SK-N-SH (cell line): Measurements from ENCODE around the gene PSPC1. TPM values are rescaled to one million over a fixed set of nuclear protein-coding genes. Genes with fewer than 3 reads are reported as not detected.

Experiments
- CTCF ChIA-PET: fragments of 300-600, 350-600 bp; formaldehyde crosslinking; extraction: SDS; loops from one replicate; lab custom pipeline; 2021; lab: Yijun Ruan, JAX
- POLR2A ChIA-PET: fragments of 350-600 bp; sonication (Branson Sonifier 250); formaldehyde crosslinking; extraction: SDS; loops from one replicate; lab custom pipeline; 2020; ENCODE audit warnings: antibody characterized with exemption, inconsistent platforms; lab: Yijun Ruan, JAX
- DNase-seq: peaks from one replicate; pipeline ENCODE4 v3.0.0; 2012
- H2AFZ ChIP-seq: fragments of 200-600 bp; sonication (generic); 2 replicates; pipeline ENCODE4 v1.8.1; 2016; ENCODE audit warnings: antibody characterized with exemption, mild to moderate bottlenecking, low read depth
- H3F3A ChIP-seq: fragments of 200-600 bp; sonication (generic); replicated peaks from 2 replicates; pipeline ENCODE3; 2016; ENCODE audit warnings: antibody characterized with exemption, mild to moderate bottlenecking; ENCODE audit not compliant: insufficient read depth
- H3K27ac ChIP-seq, 2 experiments: fragments of 200-500 bp in 1 of 2; fragments of 200-600 bp in 1 of 2; sonication (Bioruptor generic) in 1 of 2; sonication (generic), shearing (Covaris generic) in 1 of 2; 2 replicates each; pipeline versions ENCODE4 v1.5.1 to v1.6.1; 2014 to 2016; ENCODE audit warnings: low read depth in 2 of 2, inconsistent platforms in 1 of 2, low read length in 1 of 2, mild to moderate bottlenecking in 1 of 2, mixed read lengths in 1 of 2
- H3K27me3 ChIP-seq: fragments of 200-600 bp; sonication (generic), shearing (Covaris generic); 2 replicates; pipeline ENCODE4 v1.6.1; 2016; ENCODE audit warnings: mixed run types; ENCODE audit not compliant: insufficient read depth
- H3K36me3 ChIP-seq, 2 experiments: fragments of 200-500 bp in 1 of 2; fragments of 200-600 bp in 1 of 2; sonication (Bioruptor generic) in 1 of 2; sonication (generic) in 1 of 2; replicated peaks in 1 of 2; 2 replicates each; pipeline versions ENCODE3 to v1.5.1; 2014 to 2016; ENCODE audit warnings: low read length in 1 of 2, mild to moderate bottlenecking in 1 of 2; ENCODE audit not compliant: insufficient read depth in 2 of 2, control insufficient read depth in 1 of 2
- H3K4me1 ChIP-seq, 2 experiments: fragments of 200-500 bp in 1 of 2; fragments of 200-600 bp in 1 of 2; sonication (Bioruptor generic) in 1 of 2; sonication (generic), shearing (Covaris generic) in 1 of 2; 2 replicates each; pipeline versions ENCODE4 v1.5.1 to v1.6.1; 2014 to 2016; ENCODE audit warnings: low read depth in 1 of 2, low read length in 1 of 2, mixed run types in 1 of 2; ENCODE audit not compliant: insufficient read depth in 2 of 2, control insufficient read depth in 1 of 2
- H3K4me2 ChIP-seq: fragments of 200-600 bp; sonication (generic), shearing (Covaris generic); 2 replicates; pipeline ENCODE4 v1.6.1; 2017; ENCODE audit warnings: mixed run types
- H3K4me3 ChIP-seq, 2 experiments: fragments of 200-500 bp in 1 of 2; fragments of 200-600 bp in 1 of 2; sonication (Bioruptor generic) in 1 of 2; sonication (generic), shearing (Covaris generic) in 1 of 2; 2 replicates each; pipeline versions ENCODE4 v1.5.1 to v1.8.1; 2014 to 2016; ENCODE audit warnings: low read depth in 2 of 2, inconsistent platforms in 1 of 2, low read length in 1 of 2, mild to moderate bottlenecking in 1 of 2, mixed read lengths in 1 of 2, moderate library complexity in 1 of 2
- H3K79me2 ChIP-seq: fragments of 200-600 bp; sonication (generic); 2 replicates; pipeline ENCODE4 v1.8.1; 2017; ENCODE audit warnings: mild to moderate bottlenecking; ENCODE audit not compliant: insufficient read depth
- H3K9ac ChIP-seq: fragments of 200-600 bp; sonication (generic); 2 replicates; pipeline ENCODE4 v1.6.1; 2017; ENCODE audit warnings: mixed run types
- H3K9me2 ChIP-seq: fragments of 200-600 bp; sonication (generic); 2 replicates; pipeline ENCODE4 v1.6.1; 2017; ENCODE audit warnings: mixed run types
- H3K9me3 ChIP-seq: fragments of 200-600 bp; sonication (generic); 2 replicates; pipeline ENCODE4 v1.6.1; 2017; ENCODE audit warnings: mixed run types, mild to moderate bottlenecking, moderate library complexity
- H4K20me1 ChIP-seq: fragments of 200-600 bp; sonication (generic); 2 replicates; pipeline ENCODE4 v1.6.1; 2017; ENCODE audit warnings: mild to moderate bottlenecking, mixed run types; ENCODE audit not compliant: insufficient read depth
- CHD2 ChIP-seq: fragments of 150-350 bp; IDR thresholded peaks from 2 replicates; pipeline ENCODE4 v1.6.1; 2018; ENCODE audit warnings: low read length; ENCODE audit not compliant: partially characterized antibody
- CTCF ChIP-seq: fragments of 200-600 bp; sonication (generic); IDR thresholded peaks from 2 replicates; pipeline ENCODE4 v1.6.1; 2017; ENCODE audit warnings: antibody characterized with exemption, mild to moderate bottlenecking, moderate library complexity
- ELF1 ChIP-seq: IDR thresholded peaks from 2 replicates; pipeline ENCODE4 v1.4.0; 2012
- EP300 ChIP-seq, 2 experiments: IDR thresholded peaks; 2 replicates each; pipeline versions ENCODE4 v1.4.0 to v1.6.1; 2012; ENCODE audit warnings: borderline replicate concordance in 1 of 2, low read depth in 1 of 2, low read length in 1 of 2
- FOXJ3 ChIP-seq: sonication (generic); formaldehyde crosslinking; IDR thresholded peaks from 2 replicates; pipeline ENCODE4 v1.5.1; 2020; ENCODE audit warnings: mild to moderate bottlenecking, missing genetic modification reagents
- IRF3 ChIP-seq: fragments of 150-350 bp; IDR thresholded peaks from 2 replicates; pipeline ENCODE4 v1.6.1; 2016; ENCODE audit warnings: mild to moderate bottlenecking, low read depth, low read length
- JUND ChIP-seq: IDR thresholded peaks from 2 replicates; pipeline ENCODE4 v1.4.0; 2012
- MAX ChIP-seq: IDR thresholded peaks from 2 replicates; pipeline ENCODE4 v1.4.0; 2012; ENCODE audit warnings: low read depth
- PBX3 ChIP-seq: IDR thresholded peaks from 2 replicates; pipeline ENCODE4; 2012
- RXRA ChIP-seq: IDR thresholded peaks from 2 replicates; pipeline ENCODE4 v1.4.0; 2012; ENCODE audit warnings: low read depth, mild to moderate bottlenecking, borderline replicate concordance
- TAF1 ChIP-seq: IDR thresholded peaks from 2 replicates; pipeline ENCODE4 v1.6.1; 2012; ENCODE audit warnings: low read depth, mild to moderate bottlenecking, low read length, moderate library complexity, borderline replicate concordance
- TEAD4 ChIP-seq: IDR thresholded peaks from 2 replicates; pipeline ENCODE4 v1.4.0; 2012; ENCODE audit warnings: mild to moderate bottlenecking, borderline replicate concordance; ENCODE audit not compliant: insufficient read depth
- USF1 ChIP-seq: IDR thresholded peaks from 2 replicates; pipeline ENCODE4 v1.4.0; 2012; ENCODE audit warnings: low read depth, borderline replicate concordance
- USF2 ChIP-seq: fragments of 150-350 bp; IDR thresholded peaks from 2 replicates; pipeline ENCODE4 v1.6.1; 2017; ENCODE audit warnings: antibody characterized with exemption, low read length, low read depth, borderline replicate concordance
- YY1 ChIP-seq: IDR thresholded peaks from 2 replicates; pipeline ENCODE4 v1.4.0; 2012; ENCODE audit warnings: low read depth, mild to moderate bottlenecking
- ZBTB33 ChIP-seq: IDR thresholded peaks from 2 replicates; pipeline ENCODE4 v1.4.0; 2012; ENCODE audit warnings: low read depth, borderline replicate concordance
- WGBS: methylation state at CpG from one replicate; pipeline ENCODE4 v1.1.6; 2017; ENCODE audit warnings: low lambda C conversion rate; 5-methylcytosine and 5-hydroxymethylcytosine counted together
- polyA plus RNA-seq, 3 experiments: library from polyadenylated mRNA; depleted of rRNA; stranded (reverse); fragments of >200 nt; gene quantifications; 2 replicates each; pipeline ENCODE4 v1.2.3, GENCODE V29; 2012

PSPC1 gene
- polyA plus RNA-seq, 1 of the 3 experiments (the other 2 are of a cell fraction) = 35.2 TPM

- Histone ChIP-seq H3F3A (peaks cover 12% of the 10 kb centered on the region), H3K4me2 (no peak overlapping the region), H3K9me3 (no peaks in the 10 kb centered on the region), H4K20me1 (peaks cover 15% of the 10 kb centered on the region), H3K9me2 (no peaks in the 10 kb centered on the region), H2AFZ (no peak overlapping the region), H3K9ac (no peak overlapping the region), H3K36me3 (peaks cover 29 to 58% of the 10 kb centered on the region in 2 experiments), H3K4me1 (no peaks in the 10 kb centered on the region), H3K79me2 (peaks cover 86% of the 10 kb centered on the region), H3K27ac (no peak overlapping the region), H3K27me3 (no peaks in the 10 kb centered on the region), H3K4me3 (no peak overlapping the region)
- ChIA-PET POLR2A (no interaction called here), CTCF (no interaction called here)
- TF ChIP-seq JUND = no peak
- TF ChIP-seq CTCF = no peak
- TF ChIP-seq EP300 (IDR thresholded peaks at IDR 0.05; ENCODE audit: borderline replicate concordance in 1 of 2, low read depth in 1 of 2, low read length in 1 of 2) = no peak
- no peak for TF ChIP-seq USF2
- TF ChIP-seq PBX3 = no peak
- TF ChIP-seq IRF3 = no peak
- TF ChIP-seq TAF1 = no peak
- TF ChIP-seq YY1 = no peak
- TF ChIP-seq ELF1 = no peak
- no peak for TF ChIP-seq RXRA
- no peak for TF ChIP-seq TEAD4
- TF ChIP-seq CHD2 = no peak
- no peak for TF ChIP-seq FOXJ3 (CRISPR knock-in tag)
- TF ChIP-seq MAX = no peak
- TF ChIP-seq USF1 = no peak
- TF ChIP-seq ZBTB33 = no peak
- 92% methylated on average over 1 of the region's 1 CpG for WGBS
- DNase-seq = no peak
Observed at GRCh38 chr13:19726611-19727010, 56.1 kb downstream of the PSPC1 start.
